Activated naive CD4-positive, alpha-beta T cell treated with anti-CD3 and anti-CD28 coated beads, Interleukin-2, amount 50 U/mL, for 16 hours (primary cell): ENCODE measurements around the gene ARMH2.

Source experiments
- DNase-seq: peaks from one replicate; pipeline ENCODE4 v3.0.0-alpha.2; 2020

Gene ARMH2

DNA sequence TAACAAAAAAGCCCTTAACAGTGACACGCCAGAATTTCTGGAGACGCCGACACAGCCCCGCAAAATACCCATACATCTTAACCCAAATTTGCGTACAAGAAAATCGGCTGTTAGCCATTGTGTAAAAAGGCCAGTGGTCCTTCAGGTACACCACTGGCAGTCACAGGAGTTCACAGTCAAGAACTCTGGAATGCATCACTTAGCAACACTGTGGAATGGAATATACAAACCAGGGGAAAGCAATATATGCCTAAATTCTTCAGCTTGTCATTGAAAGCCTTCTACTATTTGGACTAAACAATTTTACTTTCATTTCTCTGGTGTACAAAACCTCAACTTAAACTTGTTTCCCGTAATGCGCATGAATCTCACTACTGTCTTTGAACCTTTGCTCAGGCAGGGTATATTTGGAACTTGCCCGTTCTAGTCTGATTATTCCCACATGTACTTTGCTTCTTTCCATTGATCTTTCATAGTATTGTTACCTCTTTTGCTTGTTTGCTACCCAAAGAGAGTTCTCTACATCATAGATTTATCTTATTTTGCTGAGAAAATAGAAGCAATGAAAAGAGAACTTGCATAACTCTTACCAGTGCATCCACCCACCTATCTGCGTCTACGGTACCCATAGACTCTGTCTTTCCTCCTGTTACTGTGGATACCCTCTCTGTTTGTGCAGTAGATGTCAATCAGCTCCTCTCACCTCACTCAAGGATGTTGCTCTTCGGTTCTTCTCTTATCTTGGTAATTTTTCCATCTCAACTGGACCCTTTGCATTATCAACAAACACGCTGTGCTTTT, at the start of gene ARMH2:
TSS of gene ARMH2 (minus strand) at position 178 of the 801 bp plus-strand sequence. CDS start at position 118, 60 bp downstream.
- DNase-seq: no peak

- no peak for DNase-seq
Measured at GRCh38 chr6:24848461-24848860, 49.7 kb upstream of the ARMH2 start.

DNA sequence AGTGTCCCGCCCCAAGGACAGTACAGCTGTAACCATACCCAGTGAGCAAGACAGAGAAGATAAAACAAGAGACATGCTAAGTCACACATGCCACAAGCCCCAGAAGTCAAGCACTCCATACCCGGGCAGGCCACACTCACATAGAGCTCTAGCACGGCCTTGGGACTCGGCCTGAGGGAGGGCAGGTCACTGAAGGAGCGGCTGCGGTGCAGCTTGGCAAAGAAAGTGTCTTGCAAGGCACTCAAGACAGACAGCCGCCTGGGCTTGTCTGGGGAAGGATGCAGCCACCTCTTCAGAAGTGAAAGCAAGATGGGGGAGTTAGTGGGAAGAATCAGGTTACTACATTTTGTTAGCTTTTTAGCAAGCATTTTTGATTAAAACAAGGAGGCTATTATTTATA, 48.7 kb upstream of the ARMH2 start:
- no peak for DNase-seq

DNA sequence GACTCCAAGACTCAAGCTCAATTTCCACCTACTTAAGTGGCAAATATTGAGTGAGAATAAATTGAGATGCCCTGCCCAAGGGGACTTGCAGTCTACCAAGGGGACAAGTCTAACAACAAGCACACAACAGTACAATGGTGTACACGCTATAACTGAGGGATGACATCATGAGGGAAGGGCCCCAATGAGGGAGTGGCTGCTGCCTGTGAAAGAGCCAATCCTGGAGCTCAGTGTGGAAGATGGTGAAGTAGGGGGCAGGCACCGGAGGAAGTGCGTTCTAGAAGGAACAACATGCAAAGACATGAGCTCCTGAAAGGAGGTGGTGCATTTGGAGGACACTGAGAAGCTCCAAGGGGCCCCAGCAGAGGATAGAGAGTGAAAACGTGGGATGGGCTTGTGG, 46.9 kb upstream of the ARMH2 start:
- DNase-seq: no peak

- no peak for DNase-seq
Measured at GRCh38 chr6:24844903-24845302, 46.2 kb upstream of the ARMH2 start.

- no peak for DNase-seq
Measured at GRCh38 chr6:24844061-24844460, 45.3 kb upstream of the ARMH2 start.

DNA sequence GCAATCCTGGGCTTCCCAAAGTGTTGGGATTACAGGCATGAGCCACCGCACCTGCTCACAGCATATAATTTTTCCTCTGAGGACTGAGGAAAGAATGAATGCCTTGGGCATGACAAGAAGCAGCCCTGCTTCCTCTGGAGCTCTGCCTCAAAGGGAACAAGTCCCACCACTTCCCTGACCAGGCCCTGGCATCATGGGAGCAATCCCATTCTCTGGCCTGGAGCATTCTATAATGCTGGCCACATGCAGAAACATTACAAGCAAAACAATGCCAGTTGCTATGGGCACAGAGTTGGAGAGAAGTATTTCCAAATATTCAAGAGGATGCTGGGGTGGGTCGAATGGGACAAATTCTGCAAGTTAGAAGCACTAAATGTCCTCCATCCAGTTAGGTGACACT, 41.5 kb upstream of the ARMH2 start:
- no peak for DNase-seq

GRCh38 chr6:24838994-24839393, 40.3 kb upstream of the ARMH2 start:
- no peak for DNase-seq

DNA sequence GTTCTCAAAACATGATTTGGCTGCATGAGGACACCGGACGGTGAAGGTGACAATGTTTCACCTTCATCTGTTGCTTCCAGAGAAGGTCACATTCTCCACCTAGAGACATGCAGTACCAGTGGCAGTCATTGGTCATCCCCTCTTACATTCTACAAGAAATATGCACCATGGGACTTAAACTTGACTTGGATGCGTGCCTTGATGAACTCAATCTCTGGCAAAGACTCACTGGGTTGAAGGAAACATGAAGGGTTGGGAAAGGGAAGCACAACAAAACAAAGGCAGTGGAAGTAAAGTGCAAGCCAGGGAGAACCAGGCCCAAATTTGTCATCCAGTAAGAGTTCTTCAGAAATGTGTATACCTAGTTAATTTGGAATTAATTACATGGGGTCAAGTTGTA, 39.4 kb upstream of the ARMH2 start:
- DNase-seq: no peak

GRCh38 chr6:24836109-24836508, 37.4 kb upstream of the ARMH2 start:
- DNase-seq: no peak

GRCh38 chr6:24833711-24834386, 35.1 kb upstream of the ARMH2 start:
- DNase-seq: no peak

- no peak for DNase-seq
Measured at GRCh38 chr6:24832794-24833193, 34.1 kb upstream of the ARMH2 start.

GRCh38 chr6:24831771-24832716, 33.3 kb upstream of the ARMH2 start:
- DNase-seq: no peak

DNA sequence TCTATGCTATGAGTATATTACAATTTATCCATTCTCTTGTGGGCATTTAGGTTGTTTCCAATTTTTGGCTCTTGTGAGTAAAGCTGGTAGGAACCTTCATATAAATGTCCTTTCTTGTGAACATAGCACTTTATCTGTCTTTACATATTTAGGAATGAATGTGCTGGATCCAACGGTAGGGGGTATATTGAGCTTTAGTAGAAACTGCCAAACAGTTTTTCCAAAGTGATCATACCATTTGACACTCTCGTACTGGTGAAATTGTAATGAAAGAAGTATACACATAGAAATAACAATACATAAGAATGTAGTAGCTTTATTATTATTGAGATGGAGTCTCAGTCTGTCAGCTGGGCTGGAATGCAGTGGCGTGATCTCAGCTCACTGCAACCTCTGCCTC, 30.9 kb upstream of the ARMH2 start:
- DNase-seq: no peak

DNA sequence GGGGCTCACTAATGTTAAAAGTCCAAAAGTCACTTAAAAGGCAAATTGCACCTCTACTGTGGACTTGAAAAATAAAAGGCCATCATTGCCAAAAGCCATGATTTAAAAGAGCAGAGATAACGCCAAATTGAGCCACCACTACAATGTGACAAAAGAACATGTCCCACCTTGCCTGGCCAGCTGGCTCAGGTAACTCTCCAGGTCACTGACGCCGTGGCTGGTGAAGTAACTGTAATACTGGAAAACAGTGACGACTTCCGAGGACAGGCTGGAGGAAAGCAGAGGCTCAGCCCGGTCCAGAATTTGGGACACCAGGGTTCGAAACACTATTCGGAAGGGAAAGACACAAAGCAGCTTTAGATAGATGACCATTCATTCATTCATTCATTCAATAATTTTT, 29.3 kb upstream of the ARMH2 start:
- DNase-seq: no peak

DNA sequence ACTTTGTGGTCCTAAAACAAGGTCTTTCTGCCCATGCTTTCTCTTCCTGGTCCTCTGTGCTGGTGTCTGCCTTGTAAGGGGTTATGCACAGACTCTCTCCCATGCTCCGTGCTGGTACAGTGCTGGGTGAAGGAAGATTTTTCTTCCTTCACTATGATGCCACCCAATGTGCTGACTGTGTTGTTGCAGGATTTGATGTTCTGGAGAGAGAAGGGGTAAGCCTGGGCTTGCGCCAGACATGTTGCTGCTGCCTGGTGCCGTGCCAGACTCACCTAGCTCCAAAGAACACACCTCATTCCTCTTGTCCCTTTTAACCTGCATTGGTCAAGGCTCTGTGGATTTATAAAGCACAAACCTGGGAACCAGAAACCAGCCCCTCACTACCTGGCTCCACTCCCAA, 28.4 kb upstream of the ARMH2 start:
- DNase-seq: no peak

- DNase-seq: no peak
Measured at GRCh38 chr6:24825130-24825630, 26.5 kb upstream of the ARMH2 start.

DNA sequence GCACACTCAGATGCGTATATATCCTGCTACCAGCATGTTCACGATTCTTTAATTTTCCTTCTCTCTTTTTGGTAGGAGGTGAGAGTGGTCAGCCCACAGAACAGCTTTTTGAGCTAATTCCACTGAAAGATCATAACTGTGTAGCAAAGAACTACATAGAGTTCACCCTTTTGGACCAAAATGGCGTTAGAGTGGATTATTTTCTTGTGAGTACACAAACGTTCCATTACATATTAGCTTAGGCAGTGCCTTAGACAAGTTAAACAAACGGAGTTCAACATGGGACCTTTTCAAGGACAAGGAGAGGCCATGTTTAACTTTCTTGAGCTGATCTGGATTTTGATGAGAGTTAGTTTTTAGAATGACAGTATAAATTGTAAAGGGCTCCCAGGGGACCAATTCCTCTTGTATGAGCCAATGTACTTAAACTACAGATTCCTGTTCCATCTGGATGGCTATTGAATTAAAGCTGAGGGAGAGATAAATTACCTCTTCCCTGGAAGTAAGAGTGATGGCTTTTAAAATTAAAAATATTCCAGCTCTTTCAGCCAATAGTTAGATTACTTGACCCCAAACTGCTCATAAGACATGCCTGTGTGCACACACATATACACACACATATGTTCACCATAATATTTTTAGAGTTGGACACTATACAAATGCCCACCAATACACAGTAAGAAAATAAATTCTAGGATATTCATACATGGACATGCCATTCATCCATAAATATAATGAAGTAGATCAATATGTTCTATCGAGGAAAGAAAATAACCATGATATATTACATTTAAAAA, 25.6 kb upstream of the ARMH2 start:
- DNase-seq: no peak

GRCh38 chr6:24823185-24823584, 24.5 kb upstream of the ARMH2 start:
- DNase-seq: no peak

DNA sequence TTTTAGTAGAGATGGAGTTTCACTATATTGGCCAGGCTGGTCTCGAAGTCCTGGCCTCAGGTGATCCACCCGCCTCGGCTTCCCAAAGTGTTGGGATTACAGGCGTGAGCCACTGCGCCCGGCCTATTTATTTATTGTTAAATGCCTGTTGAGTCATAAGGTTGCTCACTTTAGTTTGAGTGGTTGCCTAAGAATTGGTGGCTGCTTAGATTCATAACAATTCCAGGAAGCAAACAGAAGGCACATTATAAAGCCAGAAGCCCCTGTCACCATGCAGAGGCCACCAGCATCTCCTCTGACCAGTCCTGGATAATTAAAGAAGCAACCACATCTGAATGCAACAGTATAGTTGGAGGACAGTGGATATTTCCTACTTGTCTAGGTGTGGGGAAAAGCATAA, 24.0 kb upstream of the ARMH2 start:
- no peak for DNase-seq

- no peak for DNase-seq
Measured at GRCh38 chr6:24821860-24822444, 23.2 kb upstream of the ARMH2 start.

- DNase-seq: no peak
Measured at GRCh38 chr6:24818346-24818745, 19.6 kb upstream of the ARMH2 start.
